SJCRH30 (cell line): ENCODE data around the gene CHD6. TPM values are rescaled to one million over a fixed set of nuclear protein-coding genes. Genes with fewer than 3 reads are reported as not detected.

Source experiments
- DNase-seq, 2 experiments: peaks; one replicate each; pipeline ENCODE4 v3.0.0-alpha.2; 2015 to 2020
- H3K27ac ChIP-seq: fragments of 250-450 bp; sonication (Bioruptor Pico); 2 replicates; pipeline ENCODE4 v1.5.1; 2020; ENCODE audit warnings: mild to moderate bottlenecking, moderate library complexity
- H3K27me3 ChIP-seq: fragments of 250-450 bp; sonication (Bioruptor Pico); 2 replicates; pipeline ENCODE4 v1.5.1; 2020; ENCODE audit warnings: mild to moderate bottlenecking, moderate library complexity
- H3K36me3 ChIP-seq: fragments of 250-450 bp; sonication (Bioruptor Pico); 2 replicates; pipeline ENCODE4 v1.5.1; 2020; ENCODE audit warnings: mild to moderate bottlenecking, moderate library complexity
- H3K4me1 ChIP-seq: fragments of 250-450 bp; sonication (Bioruptor Pico); 2 replicates; pipeline ENCODE4 v1.5.1; 2020; ENCODE audit warnings: mild to moderate bottlenecking, moderate library complexity
- H3K4me3 ChIP-seq: fragments of 250-450 bp; sonication (Bioruptor Pico); 2 replicates; pipeline ENCODE4 v1.5.1; 2020; ENCODE audit warnings: mild to moderate bottlenecking, moderate library complexity
- H3K9me3 ChIP-seq: fragments of 250-450 bp; sonication (Bioruptor Pico); replicated peaks from 2 replicates; pipeline ENCODE4 v1.5.1; 2020; ENCODE audit warnings: mild to moderate bottlenecking, moderate library complexity
- total RNA-seq: library from RNA; depleted of rRNA; stranded (reverse); fragments of >200 nt; shearing (Covaris generic); gene quantifications from 2 replicates; pipeline ENCODE4 v1.2.3, GENCODE V29; 2014; rRNA removed

Gene CHD6, protein sequence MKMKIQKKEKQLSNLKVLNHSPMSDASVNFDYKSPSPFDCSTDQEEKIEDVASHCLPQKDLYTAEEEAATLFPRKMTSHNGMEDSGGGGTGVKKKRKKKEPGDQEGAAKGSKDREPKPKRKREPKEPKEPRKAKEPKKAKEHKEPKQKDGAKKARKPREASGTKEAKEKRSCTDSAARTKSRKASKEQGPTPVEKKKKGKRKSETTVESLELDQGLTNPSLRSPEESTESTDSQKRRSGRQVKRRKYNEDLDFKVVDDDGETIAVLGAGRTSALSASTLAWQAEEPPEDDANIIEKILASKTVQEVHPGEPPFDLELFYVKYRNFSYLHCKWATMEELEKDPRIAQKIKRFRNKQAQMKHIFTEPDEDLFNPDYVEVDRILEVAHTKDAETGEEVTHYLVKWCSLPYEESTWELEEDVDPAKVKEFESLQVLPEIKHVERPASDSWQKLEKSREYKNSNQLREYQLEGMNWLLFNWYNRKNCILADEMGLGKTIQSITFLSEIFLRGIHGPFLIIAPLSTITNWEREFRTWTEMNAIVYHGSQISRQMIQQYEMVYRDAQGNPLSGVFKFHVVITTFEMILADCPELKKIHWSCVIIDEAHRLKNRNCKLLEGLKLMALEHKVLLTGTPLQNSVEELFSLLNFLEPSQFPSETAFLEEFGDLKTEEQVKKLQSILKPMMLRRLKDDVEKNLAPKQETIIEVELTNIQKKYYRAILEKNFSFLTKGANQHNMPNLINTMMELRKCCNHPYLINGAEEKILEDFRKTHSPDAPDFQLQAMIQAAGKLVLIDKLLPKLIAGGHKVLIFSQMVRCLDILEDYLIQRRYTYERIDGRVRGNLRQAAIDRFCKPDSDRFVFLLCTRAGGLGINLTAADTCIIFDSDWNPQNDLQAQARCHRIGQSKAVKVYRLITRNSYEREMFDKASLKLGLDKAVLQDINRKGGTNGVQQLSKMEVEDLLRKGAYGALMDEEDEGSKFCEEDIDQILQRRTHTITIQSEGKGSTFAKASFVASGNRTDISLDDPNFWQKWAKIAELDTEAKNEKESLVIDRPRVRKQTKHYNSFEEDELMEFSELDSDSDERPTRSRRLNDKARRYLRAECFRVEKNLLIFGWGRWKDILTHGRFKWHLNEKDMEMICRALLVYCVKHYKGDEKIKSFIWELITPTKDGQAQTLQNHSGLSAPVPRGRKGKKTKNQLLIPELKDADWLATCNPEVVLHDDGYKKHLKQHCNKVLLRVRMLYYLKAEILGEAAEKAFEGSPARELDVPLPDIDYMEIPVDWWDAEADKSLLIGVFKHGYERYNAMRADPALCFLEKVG (N-terminal part only)
- total RNA-seq = 62.3 and 75.4 TPM in 2 replicates

DNA sequence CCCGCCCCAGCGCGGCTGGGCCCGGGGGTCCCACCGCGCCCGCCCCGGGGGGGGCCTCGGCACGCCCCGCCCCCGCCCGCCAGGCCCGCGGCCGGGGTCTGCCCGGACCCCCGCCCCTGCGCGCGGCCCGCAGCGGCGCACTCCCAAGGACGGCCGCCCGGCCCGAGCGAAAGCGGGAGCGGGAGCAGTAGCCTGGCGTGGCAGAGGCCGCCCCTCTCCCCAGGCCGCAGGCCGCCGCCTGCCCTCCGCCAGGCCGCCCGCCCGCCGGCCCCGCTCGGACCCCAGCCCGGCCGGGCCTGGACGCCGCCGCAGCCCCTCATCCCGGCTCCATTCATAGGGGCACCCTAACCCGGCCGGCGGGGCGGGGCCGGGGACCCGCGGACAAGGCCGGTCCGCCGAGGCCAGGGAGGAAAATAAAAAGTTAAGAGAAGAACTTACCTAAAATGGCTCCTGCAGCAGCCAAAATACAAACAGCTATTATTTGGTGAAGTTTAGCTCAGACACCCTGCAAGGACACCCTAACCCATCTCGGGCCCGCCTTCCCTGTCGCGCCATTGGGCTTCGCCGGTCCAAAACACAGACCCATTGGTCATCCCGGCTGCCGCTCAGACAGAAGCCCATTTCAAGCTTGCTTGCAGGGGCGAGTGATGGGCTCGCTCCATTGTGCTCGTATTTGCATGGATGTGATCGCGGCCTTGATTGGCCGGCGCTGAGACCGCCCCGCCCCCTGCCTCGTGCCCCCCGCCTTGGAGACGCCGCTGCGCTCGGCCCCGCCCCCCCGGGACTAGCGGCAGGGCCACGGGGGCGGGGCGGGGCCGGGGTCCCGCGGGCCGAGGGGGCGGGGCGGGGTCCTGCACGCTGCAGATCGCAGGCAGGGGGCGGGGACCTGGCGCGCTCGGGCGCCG, at the start of gene CHD6:
CHD6 (minus strand) TSS at position 476 of the 905 bp plus-strand sequence. CDS start 67,040 bp downstream, outside the sequence.
- no peaks in the 10 kb centered on the region for H3K36me3 ChIP-seq
- no peaks in the 10 kb centered on the region for H3K9me3 ChIP-seq
- no peaks in the 10 kb centered on the region for H3K27me3 ChIP-seq
- peaks cover 6% of the 10 kb centered on the region; the same call in 1 of the 2 replicates for H3K4me1 ChIP-seq
- peak; percentile 100 for DNase-seq
- H3K27ac ChIP-seq = peak within 1 kb of the TSS; percentile 70
- H3K4me3 ChIP-seq = peak within 1 kb of the TSS; percentile 68

DNA sequence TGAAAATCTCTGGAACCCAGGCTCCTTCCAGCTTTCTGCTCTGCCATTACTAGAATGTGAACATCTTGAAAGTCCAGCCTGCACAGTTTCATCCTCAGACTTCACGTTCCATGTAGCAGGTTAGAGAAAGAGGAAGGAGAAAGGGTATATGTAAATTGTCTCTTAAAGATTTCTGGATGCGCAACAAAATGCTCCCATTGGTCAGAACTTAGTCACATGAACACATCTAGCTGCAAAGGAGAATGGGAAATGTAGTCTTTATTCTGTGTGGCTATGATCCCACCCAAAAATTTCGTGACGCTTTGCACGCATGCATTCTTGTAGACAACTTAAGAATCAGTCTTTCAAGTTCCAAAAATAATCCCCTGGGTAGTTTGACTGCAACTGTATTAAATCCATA, 46.4 kb upstream of the CHD6 start:
- DNase-seq = peak in 1 of 2 experiments; percentile 65
- H3K36me3 ChIP-seq = no peaks in the 10 kb centered on the region
- H3K27ac ChIP-seq = no peak overlapping the region
- no peaks in the 10 kb centered on the region for H3K9me3 ChIP-seq
- H3K27me3 ChIP-seq = no peaks in the 10 kb centered on the region
- H3K4me1 ChIP-seq = no peaks in the 10 kb centered on the region
- H3K4me3 ChIP-seq = peak overlapping the region; percentile 44

DNA sequence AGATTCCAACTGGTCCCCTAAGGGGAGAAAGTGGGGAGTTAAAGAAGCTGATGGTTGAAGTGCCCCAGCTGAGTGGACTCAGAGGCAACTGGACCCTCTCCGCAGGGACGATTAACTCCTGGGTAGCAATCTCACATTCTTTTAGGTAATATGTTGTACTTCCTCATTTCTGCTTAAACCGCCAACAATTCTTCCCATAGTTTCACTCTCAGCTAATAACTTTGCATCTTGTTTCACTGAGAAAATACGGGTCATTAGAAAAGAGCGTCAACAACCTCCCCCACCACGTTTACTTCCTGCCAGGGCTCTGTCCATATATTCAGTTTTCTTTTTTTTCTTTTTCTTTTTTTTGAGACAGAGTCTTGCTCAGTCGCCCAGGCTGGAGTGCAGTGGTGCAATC, 39.5 kb upstream of the CHD6 start:
- DNase-seq = no peak
- Histone ChIP-seq H3K36me3 (no peaks in the 10 kb centered on the region), H3K27me3 (no peaks in the 10 kb centered on the region), H3K9me3 (no peaks in the 10 kb centered on the region), H3K27ac (no peak overlapping the region), H3K4me3 (no peak overlapping the region), H3K4me1 (no peaks in the 10 kb centered on the region)

DNA sequence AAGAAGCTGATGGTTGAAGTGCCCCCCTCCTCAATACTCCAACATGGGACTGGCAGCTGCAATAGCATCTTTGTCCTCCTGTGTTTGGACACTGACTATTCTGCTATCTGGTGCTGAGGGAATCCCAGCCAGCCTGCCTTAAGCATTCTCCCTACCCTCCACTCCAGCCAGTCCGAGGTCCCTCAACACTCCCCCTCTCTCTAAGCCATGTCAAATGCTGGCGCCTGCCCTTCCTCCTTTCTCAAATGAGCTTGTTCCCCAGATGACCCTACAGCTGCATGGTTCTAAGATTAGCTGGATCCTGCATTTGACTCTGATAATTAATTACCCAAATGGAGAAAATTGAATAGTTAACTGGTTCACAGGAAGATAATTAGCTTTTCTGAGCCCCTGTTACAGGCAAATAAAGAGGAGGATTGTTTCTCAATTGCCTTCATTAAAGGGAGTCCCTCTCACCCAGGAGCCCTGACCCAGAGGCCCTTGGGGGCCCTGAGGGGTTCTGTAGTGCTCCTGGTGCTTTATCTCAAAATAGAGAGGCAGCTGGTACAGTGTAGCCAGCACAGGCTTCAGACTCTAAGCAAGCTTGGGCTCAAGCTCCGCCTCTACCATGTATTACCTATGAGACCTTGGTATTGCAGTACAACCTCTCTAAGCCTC, 37.9 kb upstream of the CHD6 start:
- H3K4me1 ChIP-seq = no peaks in the 10 kb centered on the region
- no peak overlapping the region for H3K27ac ChIP-seq

DNA sequence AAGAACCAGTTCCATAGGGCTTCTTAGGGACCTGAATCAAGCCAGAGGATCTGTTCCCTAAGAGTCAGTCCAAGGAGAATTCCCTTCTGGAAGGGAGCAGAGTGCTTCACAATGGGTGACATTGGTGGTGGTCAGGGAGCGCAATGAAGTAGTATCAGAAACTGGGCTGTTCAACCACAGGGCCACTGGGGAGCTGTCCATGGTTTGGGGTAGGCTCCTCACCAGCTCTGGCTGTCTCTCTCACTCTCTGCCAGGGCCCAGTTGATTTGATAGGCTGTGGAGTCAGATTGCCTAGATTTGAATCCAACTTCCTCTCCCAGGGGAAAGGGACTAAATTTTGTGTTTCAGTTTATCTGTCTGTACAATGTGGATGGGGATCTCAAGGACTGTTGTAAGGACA, 36.7 kb upstream of the CHD6 start:
- Histone ChIP-seq H3K9me3 (no peaks in the 10 kb centered on the region), H3K27ac (no peak overlapping the region), H3K36me3 (no peaks in the 10 kb centered on the region), H3K27me3 (no peaks in the 10 kb centered on the region), H3K4me3 (no peak overlapping the region), H3K4me1 (no peaks in the 10 kb centered on the region)
- DNase-seq = peak; percentile 56 to 64

More for the DNA sequence above, 37.9 kb upstream of the CHD6 start:
- DNase-seq = no peak
- H3K9me3 ChIP-seq = no peaks in the 10 kb centered on the region
- H3K27me3 ChIP-seq = no peaks in the 10 kb centered on the region
- H3K36me3 ChIP-seq = no peaks in the 10 kb centered on the region
- no peak overlapping the region for H3K4me3 ChIP-seq

DNA sequence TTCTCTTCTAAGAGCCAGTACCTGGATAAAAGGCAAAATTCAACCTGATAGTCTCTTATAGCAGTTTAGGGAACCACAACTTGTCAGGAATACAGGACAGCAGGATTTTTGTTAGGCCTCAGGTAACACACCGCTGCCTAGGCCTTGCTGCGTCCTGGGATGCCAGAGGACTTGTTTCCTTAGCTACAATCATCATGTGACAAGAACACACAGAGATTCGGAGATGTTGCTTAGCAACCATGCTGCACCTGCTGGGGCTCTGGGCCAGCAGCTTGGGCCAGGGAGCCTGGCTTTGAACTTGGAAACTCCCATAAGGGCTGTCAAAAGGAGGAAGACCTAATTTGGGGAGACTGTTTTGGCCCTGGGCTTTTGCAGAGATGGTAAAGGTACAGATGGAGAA, 36.1 kb upstream of the CHD6 start:
- Histone ChIP-seq H3K9me3 (no peaks in the 10 kb centered on the region), H3K27me3 (peaks cover 2% of the 10 kb centered on the region; the same call in 1 of the 2 replicates)

DNA sequence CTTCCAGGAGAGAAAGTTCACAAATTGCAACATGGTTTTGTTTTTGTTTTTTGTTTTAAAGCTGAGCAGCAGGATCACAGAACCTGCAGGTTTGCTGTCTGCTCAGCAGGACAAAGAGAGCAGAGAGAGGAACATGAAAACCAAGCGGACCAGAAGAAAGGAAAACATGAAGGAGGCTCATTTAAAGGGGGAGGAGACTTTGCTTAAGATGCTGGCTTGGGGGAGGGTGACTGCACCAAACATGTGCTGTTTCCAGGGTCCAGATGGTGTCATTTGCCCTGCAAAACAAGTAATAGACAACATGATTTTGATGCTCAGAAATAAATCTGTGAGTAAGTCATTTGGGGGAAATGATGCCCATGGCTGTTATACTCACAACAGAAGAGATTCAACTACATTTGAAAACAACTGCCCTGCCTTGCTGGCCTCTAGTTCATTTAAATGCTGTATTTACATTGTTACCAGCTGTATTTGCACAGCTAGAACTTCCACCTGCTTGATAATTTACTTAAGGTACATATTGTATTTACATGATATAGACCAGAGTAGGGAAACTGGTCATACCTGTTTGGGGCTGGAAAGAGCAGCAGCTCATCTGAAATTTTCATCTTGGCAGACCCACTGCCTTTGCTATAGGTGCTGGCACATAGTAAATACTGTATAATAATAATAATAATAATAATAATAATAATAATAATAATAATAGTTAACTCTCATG, 32.2 kb upstream of the CHD6 start:
- no peaks in the 10 kb centered on the region for H3K9me3 ChIP-seq
- no peaks in the 10 kb centered on the region for H3K4me1 ChIP-seq
- H3K27me3 ChIP-seq = peaks cover 8% of the 10 kb centered on the region
- no peak overlapping the region for H3K4me3 ChIP-seq
- no peak overlapping the region for H3K27ac ChIP-seq
- no peak for DNase-seq
- no peaks in the 10 kb centered on the region for H3K36me3 ChIP-seq

More for the DNA sequence above, 36.1 kb upstream of the CHD6 start:
- no peaks in the 10 kb centered on the region for H3K36me3 ChIP-seq
- H3K4me1 ChIP-seq = no peaks in the 10 kb centered on the region
- DNase-seq = no peak
- H3K4me3 ChIP-seq = no peak overlapping the region
- H3K27ac ChIP-seq = no peak overlapping the region

DNA sequence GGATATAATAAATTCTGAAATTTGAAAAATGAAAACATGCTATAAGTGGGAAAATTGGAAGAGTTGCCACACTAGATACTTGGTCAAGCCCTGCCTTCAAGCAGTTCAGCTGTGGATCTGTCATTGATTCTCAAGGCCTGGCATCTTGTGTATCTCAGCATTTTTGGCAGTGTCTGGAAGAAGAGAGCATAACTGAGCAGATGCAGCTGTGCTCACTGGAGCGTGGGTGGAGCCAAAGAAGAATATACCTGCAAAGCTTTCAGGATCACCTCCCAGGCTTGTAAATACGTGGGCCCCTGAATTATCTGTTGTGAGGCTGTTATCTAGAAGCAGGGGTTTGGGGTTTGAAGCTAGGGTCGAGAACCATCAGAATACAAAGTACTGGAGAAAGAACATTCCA, 31.3 kb upstream of the CHD6 start:
- Histone ChIP-seq H3K9me3 (no peaks in the 10 kb centered on the region), H3K4me3 (no peak overlapping the region), H3K27ac (no peak overlapping the region), H3K36me3 (no peaks in the 10 kb centered on the region), H3K27me3 (peaks cover 8% of the 10 kb centered on the region), H3K4me1 (no peaks in the 10 kb centered on the region)
- DNase-seq = no peak

DNA sequence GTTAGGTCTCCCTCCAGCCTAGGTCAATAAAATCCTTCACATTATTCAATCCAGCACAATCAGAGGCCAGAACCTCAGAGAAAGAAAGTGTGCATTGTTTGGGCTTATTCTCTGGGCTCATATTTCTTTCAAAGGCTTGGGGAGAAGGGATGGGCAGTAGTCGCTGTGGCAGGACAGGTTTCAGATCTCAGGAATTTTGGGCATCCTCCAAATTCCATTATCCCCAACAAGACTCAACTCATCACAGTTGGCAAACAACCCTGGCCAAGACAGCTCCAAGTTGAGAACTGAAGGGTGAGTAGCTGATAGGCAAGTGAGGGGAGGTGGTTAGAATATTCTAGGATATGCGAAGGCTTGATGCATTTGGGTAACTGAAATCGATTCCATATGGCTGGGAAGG, 27.2 kb upstream of the CHD6 start:
- H3K27me3 ChIP-seq = peaks cover 8% of the 10 kb centered on the region

DNA sequence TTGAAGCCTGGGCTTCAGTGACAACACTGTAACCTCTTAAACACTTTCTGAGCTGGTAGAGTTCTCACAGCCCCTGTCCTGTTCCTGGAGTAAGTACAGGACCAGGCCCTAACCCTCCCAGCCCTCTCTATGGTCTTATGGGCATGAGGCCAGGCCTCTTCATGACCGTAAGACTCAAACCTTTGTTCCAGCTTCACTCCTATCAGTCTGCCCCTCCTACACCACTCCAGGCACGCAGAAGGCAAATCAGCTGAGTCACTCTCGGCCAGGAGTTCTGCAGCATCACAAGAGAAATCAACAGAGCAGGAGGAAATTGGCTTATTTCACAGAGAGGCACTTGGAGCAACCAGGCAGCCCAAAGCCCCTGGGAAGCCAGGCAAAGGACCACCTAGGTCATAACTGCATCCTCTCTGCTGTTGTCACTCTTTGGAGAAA, 25.3 kb upstream of the CHD6 start:
- H3K4me3 ChIP-seq = no peak overlapping the region
- H3K4me1 ChIP-seq = no peaks in the 10 kb centered on the region
- H3K27me3 ChIP-seq = no peaks in the 10 kb centered on the region; the same call in 1 of the 2 replicates
- peak in 1 of 2 experiments; percentile 22 for DNase-seq
- no peaks in the 10 kb centered on the region for H3K36me3 ChIP-seq
- H3K27ac ChIP-seq = no peak overlapping the region
- no peaks in the 10 kb centered on the region for H3K9me3 ChIP-seq

More for the DNA sequence above, 27.2 kb upstream of the CHD6 start:
- no peaks in the 10 kb centered on the region for H3K36me3 ChIP-seq
- no peak for DNase-seq
- no peaks in the 10 kb centered on the region for H3K4me1 ChIP-seq
- H3K27ac ChIP-seq = no peak overlapping the region
- no peaks in the 10 kb centered on the region for H3K9me3 ChIP-seq
- no peak overlapping the region for H3K4me3 ChIP-seq

DNA sequence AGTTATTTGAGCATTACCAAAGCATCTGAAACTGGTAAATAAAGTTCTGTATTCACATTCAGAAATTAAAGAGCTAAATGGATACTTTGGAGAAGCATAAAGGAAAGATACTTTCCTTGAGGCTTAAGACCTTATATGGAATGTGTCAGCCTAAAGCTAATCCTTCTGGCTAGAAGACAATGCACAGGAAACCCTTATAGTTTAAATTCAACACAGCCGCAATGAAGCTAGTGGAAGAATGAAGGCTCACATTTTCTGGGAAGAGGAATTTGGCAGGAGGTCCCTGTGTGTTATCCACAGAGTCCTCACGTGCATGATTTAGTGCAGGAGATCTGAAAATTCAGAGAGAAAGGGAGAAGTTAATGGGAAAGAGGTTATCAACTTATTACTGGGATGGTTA, 21.5 kb upstream of the CHD6 start:
- Histone ChIP-seq H3K36me3 (no peaks in the 10 kb centered on the region), H3K4me1 (no peaks in the 10 kb centered on the region), H3K27ac (no peak overlapping the region), H3K9me3 (no peaks in the 10 kb centered on the region), H3K27me3 (no peaks in the 10 kb centered on the region; the same call in none of the 2 replicates), H3K4me3 (no peak overlapping the region)
- DNase-seq = no peak

DNA sequence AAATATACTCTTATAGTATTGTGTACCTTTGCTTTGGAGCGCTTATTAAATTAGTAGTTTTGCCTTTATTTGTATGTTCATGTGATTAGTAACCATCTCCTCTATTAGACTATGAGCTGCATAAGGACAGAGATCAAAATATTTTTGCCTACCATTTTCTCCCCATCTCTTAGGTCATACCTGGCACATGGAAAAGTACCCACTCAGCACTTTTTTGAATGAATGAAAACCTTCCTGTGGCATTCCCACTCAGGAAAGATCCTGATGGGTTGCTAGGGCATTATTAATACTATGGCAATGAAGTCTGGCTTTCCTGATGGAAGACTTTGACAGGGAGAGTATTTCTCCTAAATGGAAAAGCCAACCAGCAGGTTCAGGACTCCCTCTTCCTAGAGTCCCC, 20.3 kb upstream of the CHD6 start:
- H3K4me3 ChIP-seq = no peak overlapping the region

More for the DNA sequence above, 20.3 kb upstream of the CHD6 start:
- no peaks in the 10 kb centered on the region for H3K36me3 ChIP-seq
- H3K9me3 ChIP-seq = no peaks in the 10 kb centered on the region
- H3K4me1 ChIP-seq = no peaks in the 10 kb centered on the region
- H3K27ac ChIP-seq = no peak overlapping the region
- no peaks in the 10 kb centered on the region; the same call in none of the 2 replicates for H3K27me3 ChIP-seq
- DNase-seq = no peak
